ENCODE data around the gene NDE1. TPM values are rescaled to one million over a fixed set of nuclear protein-coding genes. Genes with fewer than 3 reads are reported as not detected.

Gene NDE1
- total and polyA plus RNA-seq, 2 of the 4 experiments (the other 2 are of a cell fraction), result 22.7 to 29.2 TPM

GRCh38 chr16:15608398-15609285 lies 41.4 kb upstream of the NDE1 start:
- H3K18ac ChIP-seq (ENCODE audit: low read depth, low read length), result no peak overlapping the region; the same call in 1 of the 2 replicates
- WGBS, 2 experiments (ENCODE audit: extremely low coverage in 2 of 2, insufficient read length in 1 of 2), result 33% methylated on average over 1 of the region's 19 CpGs; no CpG with 5 or more reads in 1 of the 2 experiments
- H4K91ac ChIP-seq (ENCODE audit: insufficient read depth, low read depth, low read length), result no peak overlapping the region
- ChIA-PET CTCF (interaction anchor here (0.5 to 1.1 kb wide), 2 partner anchors 34 to 87 kb away, joined by 3 read pairs; partner anchors contain the start of gene MARF1), POLR2A (ENCODE audit: unreplicated experiment) (no interaction called here)
- no peak overlapping the region for H3K23ac ChIP-seq (ENCODE audit: low read depth, low read length)
- H2BK120ac ChIP-seq (ENCODE audit: low read depth, low read length), result no peak overlapping the region; the same call in 1 of the 2 replicates
- H4K8ac ChIP-seq (ENCODE audit: low read depth in 2 of 2, low read length in 2 of 2), result no peak overlapping the region
- H3K9me3 ChIP-seq (ENCODE audit: control insufficient read depth, insufficient read depth, low read length), result no peaks in the 10 kb centered on the region
- ATAC-seq (ENCODE audit: low read depth), result peak; percentile 12; the same call in 1 of the 2 replicates
- H3K9ac ChIP-seq (ENCODE audit: low read depth, low read length), result no peak overlapping the region
- H3K79me1 ChIP-seq (ENCODE audit: low read depth in 1 of 2, low read length in 2 of 2), result peaks cover 0 to 27% of the 10 kb centered on the region in 2 experiments; a peak in 2 of 4 replicates
- H3K14ac ChIP-seq (replicated peaks; ENCODE audit: low read depth, low read length), result no peak overlapping the region
- intact Hi-C loops (cut with micrococcal nuclease) (no loop called here), in situ Hi-C loops (cut with MboI; ENCODE audit: low sequenced_read_pairs) (no loop called here), dilution Hi-C loops (cut with HindIII; ENCODE audit: low sequenced_read_pairs, unreplicated experiment) (no loop called here)
- H3K56ac ChIP-seq (ENCODE audit: extremely low read depth, insufficient read depth, low read length), result no peak overlapping the region
- H2AK9ac ChIP-seq (replicated peaks; ENCODE audit: low read depth, low read length, poor library complexity), result no peak overlapping the region
- BruUV-seq (replicated peaks), result no TSS peak
- H4K5ac ChIP-seq (ENCODE audit: low read depth, low read length), result no peak overlapping the region
- 0 out of 2 replicates have a peak overlapping the region, but pooled peaks have one; percentile 16 for H3K4ac ChIP-seq (ENCODE audit: low read depth, low read length)
- H3K27me3 ChIP-seq (ENCODE audit: control insufficient read depth, insufficient read depth, low read length), result no peaks in the 10 kb centered on the region
- H2BK20ac ChIP-seq (ENCODE audit: low read depth, low read length), result no peak overlapping the region
- peak overlapping the region; percentile 41 for H2BK5ac ChIP-seq (ENCODE audit: low read depth, low read length, poor library complexity, severe bottlenecking)
- peaks cover 19% of the 10 kb centered on the region for H3K9me1 ChIP-seq (ENCODE audit: insufficient read depth, low read length)
- H3K4me2 ChIP-seq (ENCODE audit: low read depth, low read length), result no peak overlapping the region
- no peak overlapping the region for H2AK5ac ChIP-seq (ENCODE audit: low read depth, low read length)
- peaks cover 10% of the 10 kb centered on the region for H3K4me1 ChIP-seq (ENCODE audit: control insufficient read depth, insufficient read depth, low read length)
- H2AFZ ChIP-seq (replicated peaks; ENCODE audit: low read length, poor library complexity), result no peak overlapping the region
- peaks cover 56% of the 10 kb centered on the region for H3K36me3 ChIP-seq (ENCODE audit: control insufficient read depth, insufficient read depth, low read length)
- H3K27ac ChIP-seq (ENCODE audit: insufficient read depth, low read length), result peak overlapping the region; percentile 39; the same call in 1 of the 2 replicates
- peak; percentile 60 for DNase-seq
- H2BK15ac ChIP-seq (ENCODE audit: low read depth, low read length), result peak overlapping the region; percentile 33; the same call in 1 of the 3 replicates
- H4K20me1 ChIP-seq (ENCODE audit: insufficient read depth, low read length), result peaks cover 4% of the 10 kb centered on the region; the same call in 1 of the 2 replicates
- no peak overlapping the region for H3K4me3 ChIP-seq (ENCODE audit: insufficient read depth, low read depth, low read length)
- TF ChIP-seq ELK1 (IDR thresholded peaks at IDR 0.05; ENCODE audit: borderline replicate concordance, low read depth, low read length) (no peak), MXI1 (IDR thresholded peaks at IDR 0.05; ENCODE audit: borderline replicate concordance, low read depth, low read length) (no peak), MAFK (IDR thresholded peaks at IDR 0.05; ENCODE audit: low read depth, low read length) (no peak), FOS (IDR thresholded peaks at IDR 0.05; ENCODE audit: low read depth, low read length) (no peak), SMC3 (IDR thresholded peaks at IDR 0.05; ENCODE audit: low read depth, low read length) (no peak), BHLHE40 (IDR thresholded peaks at IDR 0.05; ENCODE audit: low read depth, low read length) (no peak), USF2 (IDR thresholded peaks at IDR 0.05; ENCODE audit: low read depth, low read length) (no peak), POLR2A (IDR thresholded peaks at IDR 0.05; ENCODE audit: low read depth, low read length) (no peak), MAZ (IDR thresholded peaks at IDR 0.05; ENCODE audit: borderline replicate concordance, low read depth, low read length) (no peak), CTCF (conservative IDR thresholded peaks at IDR 0.05; ENCODE audit: low read depth, low read length) (peak; percentile 26; the same call in 1 of the 2 replicates), RFX5 (IDR thresholded peaks at IDR 0.05; ENCODE audit: low read depth, low read length) (peak; percentile 58; the same call in 1 of the 2 replicates), CHD1 (IDR thresholded peaks at IDR 0.05; ENCODE audit: low read depth, low read length) (no peak), RCOR1 (IDR thresholded peaks at IDR 0.05; ENCODE audit: insufficient replicate concordance, low read length) (no peak)

All from IMR-90 (cell line).